ENCODE results near the gene TUBB2B. TPM values are rescaled to one million over a fixed set of nuclear protein-coding genes. Genes with fewer than 3 reads are reported as not detected.

TUBB2B gene
- total RNA-seq, 1 experiment from 2014 or later = 0.86 TPM

DNA sequence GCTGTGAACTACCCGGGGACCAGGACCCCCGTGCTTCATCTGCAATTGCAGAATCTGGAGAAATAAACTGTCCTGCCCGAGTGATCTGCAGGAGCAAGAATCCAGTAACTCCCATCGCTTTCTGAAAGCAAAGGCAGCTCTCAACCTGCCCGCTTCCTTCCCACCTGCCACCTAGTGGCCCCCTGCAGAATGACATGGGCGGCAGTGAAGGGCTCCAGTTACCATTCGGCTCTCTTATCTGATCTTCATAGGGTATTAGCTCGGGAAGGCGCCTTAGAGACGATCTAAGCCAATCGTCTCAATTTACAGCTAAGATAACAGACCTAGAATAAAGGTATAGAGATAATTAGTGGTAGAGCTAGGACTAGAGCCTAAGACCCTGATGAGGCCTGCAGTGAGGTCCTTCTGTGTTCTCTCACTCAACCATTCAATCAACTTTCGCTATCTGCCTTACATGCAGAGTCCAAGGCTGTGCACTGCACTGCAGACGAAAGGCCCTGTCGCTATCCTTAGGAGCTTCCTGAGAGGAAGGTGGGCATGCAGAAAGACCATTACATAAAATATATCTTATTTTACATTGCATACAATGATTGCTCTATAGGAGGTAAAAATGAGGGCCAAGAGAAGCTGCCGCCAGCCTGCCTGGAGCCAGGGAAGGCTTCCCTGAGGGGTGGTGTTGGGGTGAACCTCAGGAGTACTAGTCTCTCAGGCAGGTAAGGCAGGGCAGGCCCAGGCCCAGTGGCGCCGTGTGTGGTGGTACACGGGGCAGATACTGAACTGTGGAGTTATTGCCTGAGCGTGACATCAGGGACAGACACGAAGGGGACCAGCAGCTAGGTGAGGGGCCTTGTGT lies 24.2 kb upstream of the TUBB2B start:
- no peaks in the 10 kb centered on the region for H3K79me2 ChIP-seq (ENCODE audit: insufficient read depth, low read length)
- H3K36me3 ChIP-seq (ENCODE audit: control insufficient read depth in 1 of 2, insufficient read depth in 2 of 2, low read length in 2 of 2) = no peaks in the 10 kb centered on the region
- no TSS peak for BruUV-seq (replicated peaks)
- ChIA-PET POLR2A (interaction anchor here (1.2 to 2.0 kb wide), 2 partner anchors 95 to 125 kb away, joined by 4 to 14 read pairs; partner anchors contain the start of gene TUBB2A), CTCF (interaction anchor here (0.7 to 2.6 kb wide), 22 partner anchors 9 to 513 kb away, joined by 3 to 16 read pairs (median 4); partner anchors contain the start of genes RIPK1 and TUBB2A), RAD21 (ENCODE audit: low non-redundant PET in 1 of 2, low total read pairs in 2 of 2, uncharacterized antibody in 2 of 2, unreplicated experiment in 2 of 2) (interaction anchor here (0.7 to 1.2 kb wide), 3 partner anchors 44 to 126 kb away, joined by 3 to 4 read pairs (median 3); no protein-coding TSS in a partner anchor)
- TF ChIP-seq TCF7L2 (IDR thresholded peaks at IDR 0.05; ENCODE audit: borderline replicate concordance, extremely low read depth, insufficient read depth, insufficient read length) (peak; percentile 74), SIN3A (IDR thresholded peaks at IDR 0.05; ENCODE audit: low read depth) (no peak), POLR2AphosphoS5 (IDR thresholded peaks at IDR 0.05; ENCODE audit: low read depth, low read length) (0 out of 2 replicates have a peak, but pooled peaks have one; percentile 15), EZH2 (IDR thresholded peaks at IDR 0.05) (no peak), YY1 (IDR thresholded peaks at IDR 0.05; ENCODE audit: extremely low read depth, insufficient replicate concordance, low read depth, low read length) (peak; percentile 69), RAD21 (IDR thresholded peaks at IDR 0.05; ENCODE audit: low read depth) (peak; percentile 88)
- TF ChIP-seq, protein P1, sequence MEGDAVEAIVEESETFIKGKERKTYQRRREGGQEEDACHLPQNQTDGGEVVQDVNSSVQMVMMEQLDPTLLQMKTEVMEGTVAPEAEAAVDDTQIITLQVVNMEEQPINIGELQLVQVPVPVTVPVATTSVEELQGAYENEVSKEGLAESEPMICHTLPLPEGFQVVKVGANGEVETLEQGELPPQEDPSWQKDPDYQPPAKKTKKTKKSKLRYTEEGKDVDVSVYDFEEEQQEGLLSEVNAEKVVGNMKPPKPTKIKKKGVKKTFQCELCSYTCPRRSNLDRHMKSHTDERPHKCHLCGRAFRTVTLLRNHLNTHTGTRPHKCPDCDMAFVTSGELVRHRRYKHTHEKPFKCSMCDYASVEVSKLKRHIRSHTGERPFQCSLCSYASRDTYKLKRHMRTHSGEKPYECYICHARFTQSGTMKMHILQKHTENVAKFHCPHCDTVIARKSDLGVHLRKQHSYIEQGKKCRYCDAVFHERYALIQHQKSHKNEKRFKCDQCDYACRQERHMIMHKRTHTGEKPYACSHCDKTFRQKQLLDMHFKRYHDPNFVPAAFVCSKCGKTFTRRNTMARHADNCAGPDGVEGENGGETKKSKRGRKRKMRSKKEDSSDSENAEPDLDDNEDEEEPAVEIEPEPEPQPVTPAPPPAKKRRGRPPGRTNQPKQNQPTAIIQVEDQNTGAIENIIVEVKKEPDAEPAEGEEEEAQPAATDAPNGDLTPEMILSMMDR (IDR thresholded peaks at IDR 0.05 in 2 of 3, conservative IDR thresholded peaks at IDR 0.05 in 1 of 3; ENCODE audit: borderline replicate concordance in 1 of 3, insufficient read depth in 1 of 3, low read depth in 2 of 3, low read length in 2 of 3) = peak; percentile 94 to 97 (median 96)
- H2AFZ ChIP-seq (ENCODE audit: low read depth, low read length, poor library complexity, severe bottlenecking) = peak overlapping the region; percentile 34
- H4K20me1 ChIP-seq (ENCODE audit: insufficient read depth) = no peaks in the 10 kb centered on the region
- H3K4me1 ChIP-seq (ENCODE audit: control insufficient read depth in 1 of 2, insufficient read depth in 2 of 2, low read length in 2 of 2) = peaks cover 0 to 33% of the 10 kb centered on the region in 2 experiments; a peak in 2 of 4 replicates
- H3K27ac ChIP-seq (ENCODE audit: low read depth, low read length) = no peak overlapping the region
- peak overlapping the region; percentile 12 to 18 for H3K4me3 ChIP-seq (replicated peaks in 1 of 2; ENCODE audit: low read depth in 1 of 2, low read length in 2 of 2)
- no peak overlapping the region for H3K9ac ChIP-seq (ENCODE audit: low read length)
- no peaks in the 10 kb centered on the region for H3K27me3 ChIP-seq (ENCODE audit: insufficient read depth, low read length)
- H3K4me2 ChIP-seq (ENCODE audit: low read length) = peak overlapping the region; percentile 51
- H3K9me2 ChIP-seq (ENCODE audit: insufficient read depth) = no peaks in the 10 kb centered on the region
- ATAC-seq (peak; percentile 87), DNase-seq (ENCODE audit: low read depth, low spot score) (peak; percentile 66)
- H3K9me3 ChIP-seq (ENCODE audit: control insufficient read depth in 1 of 2, insufficient read depth in 1 of 2, low read depth in 1 of 2, low read length in 2 of 2) = no peaks in the 10 kb centered on the region
- intact Hi-C loops (cut with micrococcal nuclease) = loop anchor here (1.0 to 5.0 kb wide), 4 partner anchors 42 to 254 kb away; partner anchors contain the start of genes NQO2 and TUBB2A

All from HCT116 (cell line).